Stimulated activated CD4-positive, alpha-beta T cell treated with anti-CD3 and anti-CD28 coated beads, Interleukin-2, amount 100 ng/mL, for 24 hours (primary cell): Measurements from ENCODE around the gene ALOX12.
A peak's percentile ranks its signal among the peaks of the same experiment; 100 is the strongest.

Source experiments
- DNase-seq, 2 donors: peaks; one replicate each; pipeline ENCODE4 v3.0.0-alpha.2; 2020

Gene ALOX12

GRCh38 chr17:7002288-7003047 is 6.6 kb downstream of the ALOX12 start:
- DNase-seq, result no peak

DNA sequence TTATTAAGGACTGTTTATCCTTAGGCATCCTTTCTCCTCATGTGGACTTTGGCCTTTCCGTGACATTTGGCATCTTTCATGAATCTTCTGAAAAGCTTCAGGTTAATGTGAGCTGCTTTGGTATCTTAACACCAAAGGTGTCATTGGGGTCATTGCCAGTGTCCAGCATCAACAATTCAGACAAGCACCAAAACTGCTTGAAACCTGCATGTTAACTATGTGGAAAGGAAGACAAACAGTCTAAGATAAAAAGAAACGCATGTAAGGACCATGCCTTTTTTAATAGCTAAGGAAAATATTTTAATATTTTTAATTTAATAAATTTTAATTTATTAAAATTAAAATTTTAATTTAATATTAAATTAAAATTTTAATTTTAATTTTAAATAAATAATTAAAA is 7.9 kb downstream of the ALOX12 start:
- DNase-seq, result no peak

DNA sequence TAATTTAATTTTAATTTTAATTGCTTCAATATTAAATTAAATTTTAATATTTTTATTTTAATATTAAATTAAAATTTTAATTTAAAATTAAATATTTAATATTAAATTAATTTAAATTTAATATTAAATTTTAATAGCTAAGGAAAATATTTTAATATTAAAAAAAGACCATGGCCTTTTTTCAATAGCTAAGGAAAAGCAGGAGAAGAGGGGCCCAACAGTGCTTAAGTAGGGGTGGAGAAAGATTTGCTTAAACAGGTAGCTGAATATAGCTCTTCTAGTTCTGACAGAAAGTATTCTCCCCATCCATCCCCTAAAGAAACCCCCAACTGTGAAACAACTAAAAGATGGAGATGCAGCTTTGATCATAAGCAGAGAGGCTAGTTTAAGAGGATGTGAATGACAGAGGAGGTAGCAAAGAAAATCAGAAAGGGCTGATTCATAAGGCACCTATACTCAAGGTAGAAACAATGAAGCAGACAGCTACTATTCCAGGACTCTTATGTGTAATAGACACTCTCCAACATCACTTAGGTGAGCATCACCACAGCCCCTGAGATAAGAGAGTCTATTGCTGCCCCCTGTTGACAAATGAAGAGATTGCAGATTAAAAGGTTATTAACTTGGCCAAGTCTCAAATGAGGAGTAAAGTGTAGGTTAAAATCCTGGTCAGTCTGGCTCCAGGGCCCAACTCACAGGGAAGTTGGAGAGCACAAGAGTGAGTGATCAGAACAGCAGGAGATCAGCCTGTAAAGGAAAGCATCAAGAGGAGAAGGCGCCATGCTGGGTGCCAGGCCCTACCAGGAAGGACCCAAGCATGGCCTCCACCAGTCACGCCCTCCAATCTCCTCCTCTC is 8.8 kb downstream of the ALOX12 start:
- DNase-seq, result no peak

DNA sequence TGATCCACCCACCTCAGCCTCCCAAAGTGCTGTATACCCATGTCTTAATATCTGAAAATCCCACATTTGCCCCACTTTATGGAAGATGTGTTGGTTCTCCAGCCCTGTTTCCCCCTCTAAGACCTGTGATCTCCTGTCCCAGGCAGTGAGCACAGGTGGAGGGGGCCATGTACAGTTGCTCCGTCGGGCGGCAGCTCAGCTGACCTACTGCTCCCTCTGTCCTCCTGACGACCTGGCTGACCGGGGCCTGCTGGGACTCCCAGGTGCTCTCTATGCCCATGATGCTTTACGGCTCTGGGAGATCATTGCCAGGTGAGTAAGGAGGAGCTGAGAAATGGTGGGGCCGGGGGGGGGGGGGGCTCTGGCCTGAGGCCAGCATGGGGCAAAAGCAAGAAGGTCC is 9.9 kb downstream of the ALOX12 start:
- no peak for DNase-seq

GRCh38 chr17:7007143-7007542 is 11.3 kb downstream of the ALOX12 start:
- DNase-seq, result no peak

- no peak for DNase-seq
Observed at GRCh38 chr17:7010523-7010922, 14.7 kb downstream of the ALOX12 start.

- no peak for DNase-seq
Observed at GRCh38 chr17:7011415-7011814, 15.6 kb downstream of the ALOX12 start.

GRCh38 chr17:7011942-7012254 is 16.0 kb downstream of the ALOX12 start:
- no peak for DNase-seq

GRCh38 chr17:7014261-7014994 is 18.6 kb downstream of the ALOX12 start:
- DNase-seq, result peak; percentile 97

DNA sequence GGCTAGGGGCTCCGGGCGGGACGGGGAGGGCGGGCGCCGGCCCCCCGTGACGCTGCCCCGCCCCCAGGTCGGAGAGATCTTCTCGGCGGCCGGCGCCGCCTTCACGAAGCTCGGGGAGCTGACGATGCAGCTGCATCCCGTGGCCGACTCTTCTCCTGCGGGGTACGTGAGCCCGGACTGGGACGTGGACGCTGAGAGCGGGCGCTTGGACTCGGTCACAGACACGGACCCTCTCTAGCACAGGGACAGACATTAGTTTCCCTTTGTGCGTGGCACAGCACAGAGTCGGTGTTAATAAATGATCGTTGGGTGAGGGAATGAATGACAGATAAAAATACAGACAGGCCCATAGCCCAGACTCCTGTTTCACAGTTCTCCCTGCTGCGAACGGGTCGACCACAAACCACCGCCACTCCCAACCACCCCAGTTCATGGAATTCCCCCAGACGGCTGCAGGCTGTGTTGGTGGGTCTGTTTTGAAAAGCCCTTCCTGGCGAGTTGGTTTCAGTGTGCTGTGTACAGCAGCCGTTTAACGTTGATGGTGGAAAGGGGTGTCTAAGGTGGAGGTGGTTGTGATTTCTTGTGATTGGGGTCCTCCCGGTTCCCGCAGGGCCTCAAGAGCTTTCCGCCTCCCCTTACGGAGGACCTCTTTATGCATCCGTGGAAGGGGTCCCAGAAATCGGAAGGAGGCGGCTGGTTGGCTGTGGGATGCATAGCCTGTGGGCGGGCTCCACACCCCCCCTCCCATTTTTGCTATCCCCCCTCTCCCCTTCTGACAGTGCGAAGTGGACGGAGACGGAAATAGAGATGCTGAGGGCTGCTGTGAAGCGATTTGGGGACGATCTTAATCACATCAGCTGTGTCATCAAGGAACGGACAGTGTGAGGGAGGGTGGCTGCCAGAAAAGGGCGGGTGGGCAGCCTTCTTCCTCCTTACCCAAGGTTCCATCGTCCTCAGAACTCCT is 19.4 kb downstream of the ALOX12 start:
- peak; percentile 78 to 81 for DNase-seq

DNA sequence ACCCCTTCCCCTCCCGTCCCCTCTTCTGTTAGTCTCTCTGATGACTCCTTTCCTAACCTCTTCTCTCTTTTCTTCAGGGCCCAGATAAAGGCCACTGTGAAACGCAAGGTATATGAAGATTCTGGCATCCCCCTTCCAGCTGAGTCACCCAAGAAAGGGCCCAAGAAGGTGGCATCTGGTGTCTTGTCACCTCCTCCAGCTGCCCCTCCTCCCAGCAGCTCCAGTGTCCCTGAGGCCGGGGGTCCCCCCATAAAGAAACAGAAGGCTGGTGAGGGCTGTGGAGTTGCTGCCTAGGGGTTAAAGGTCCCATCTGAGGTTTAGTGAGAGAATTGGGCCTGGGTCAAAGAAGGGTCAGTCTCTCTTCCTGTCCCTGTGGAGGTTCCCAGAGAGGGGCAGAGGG is 20.6 kb downstream of the ALOX12 start:
- DNase-seq, result no peak

DNA sequence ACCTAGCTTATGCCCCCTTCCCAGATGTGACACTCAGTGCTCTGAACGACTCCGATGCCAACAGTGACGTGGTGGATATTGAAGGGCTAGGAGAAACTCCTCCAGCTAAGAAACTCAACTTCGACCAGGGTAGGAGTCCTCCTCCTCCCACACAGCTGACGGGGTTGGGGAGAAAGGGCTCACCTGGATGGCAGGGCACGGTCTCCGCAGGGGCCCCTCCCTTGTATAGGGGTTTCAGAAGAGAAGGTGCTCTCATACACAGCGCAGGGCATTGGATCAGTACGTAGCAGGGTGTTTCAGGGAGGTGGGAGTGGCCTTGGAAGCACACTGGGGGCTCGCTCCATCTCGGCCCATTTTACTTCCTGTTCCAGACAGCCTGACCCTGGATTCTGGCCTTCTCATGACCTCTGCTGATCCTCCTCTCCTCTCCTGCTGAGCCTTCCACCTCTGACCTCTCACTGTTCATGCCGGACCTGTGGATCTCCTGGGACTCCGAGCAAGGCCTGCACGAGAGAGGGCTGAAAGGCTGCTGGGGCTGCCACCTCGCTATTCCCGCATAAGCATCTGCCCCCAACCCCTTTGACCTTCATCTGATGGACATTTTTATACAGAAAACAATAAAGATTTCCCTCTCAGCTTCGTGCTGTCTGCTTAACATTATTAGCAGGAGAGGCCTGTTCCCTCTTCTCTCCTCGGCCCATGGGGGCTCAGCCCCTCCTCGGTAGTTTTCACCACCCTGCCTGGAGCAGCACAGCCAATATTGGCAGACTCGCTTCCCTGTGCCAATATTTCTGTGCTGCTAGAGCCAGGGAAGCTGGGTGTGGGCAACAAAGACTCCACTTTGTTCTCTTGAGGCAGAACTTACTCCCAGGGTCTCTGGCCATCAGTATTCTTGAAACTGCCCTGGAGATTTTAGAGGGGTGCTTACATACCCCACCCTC is 21.3 kb downstream of the ALOX12 start:
- DNase-seq, result no peak

- no peak for DNase-seq
Observed at GRCh38 chr17:7017827-7018200, 22.0 kb downstream of the ALOX12 start.

DNA sequence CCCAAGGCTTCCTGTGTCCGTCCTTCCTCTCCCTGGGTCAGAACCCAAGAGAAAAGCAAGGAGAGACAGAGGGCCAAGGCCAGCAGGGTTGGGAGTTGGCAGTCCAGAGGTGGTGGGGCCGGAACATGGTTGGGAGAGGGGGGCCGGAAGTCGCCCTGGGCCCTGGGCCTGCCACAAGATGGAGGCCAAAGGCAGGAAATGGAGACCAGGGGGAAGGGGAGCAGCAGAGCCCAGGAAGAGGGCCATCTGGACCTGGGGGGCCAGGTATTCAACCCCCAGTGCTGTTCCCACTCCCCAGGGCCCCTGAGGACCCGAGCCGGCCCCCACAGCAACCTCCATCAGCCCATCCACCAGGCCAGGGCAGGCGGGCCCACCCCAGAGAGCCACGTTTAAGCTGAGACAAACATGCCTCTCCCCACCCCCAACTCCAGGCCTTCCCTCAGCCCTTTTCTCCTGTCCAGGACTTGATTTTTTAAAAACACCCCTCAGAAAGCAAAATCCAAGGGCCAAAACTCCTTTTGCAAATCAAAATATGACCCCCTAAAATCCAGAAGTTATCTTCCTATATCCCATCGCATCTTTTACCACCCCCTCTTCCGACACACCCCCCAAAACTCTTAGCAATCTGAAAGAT is 22.6 kb downstream of the ALOX12 start:
- DNase-seq, result no peak

DNA sequence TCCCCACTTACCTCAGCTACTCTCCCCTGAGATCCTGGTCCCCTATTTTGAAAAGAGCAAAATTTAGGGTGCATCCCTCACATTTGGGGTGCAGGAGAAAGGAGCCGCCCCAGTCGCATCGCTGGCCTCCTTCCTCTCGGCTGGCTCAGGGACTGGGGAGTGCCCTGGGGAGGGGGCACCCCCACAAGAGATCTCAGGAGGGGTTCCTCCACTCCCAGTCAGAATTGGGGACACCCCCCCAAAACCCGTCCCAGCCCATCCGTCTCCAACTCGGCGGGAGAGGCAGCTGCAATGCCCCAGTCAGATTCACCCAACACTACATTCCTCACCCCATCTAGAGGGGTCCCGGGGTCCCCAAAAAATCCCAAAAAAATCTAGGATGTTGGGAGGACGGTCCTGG is 23.5 kb downstream of the ALOX12 start:
- no peak for DNase-seq

- no peak for DNase-seq
Observed at GRCh38 chr17:7019839-7020519, 24.1 kb downstream of the ALOX12 start.

DNA sequence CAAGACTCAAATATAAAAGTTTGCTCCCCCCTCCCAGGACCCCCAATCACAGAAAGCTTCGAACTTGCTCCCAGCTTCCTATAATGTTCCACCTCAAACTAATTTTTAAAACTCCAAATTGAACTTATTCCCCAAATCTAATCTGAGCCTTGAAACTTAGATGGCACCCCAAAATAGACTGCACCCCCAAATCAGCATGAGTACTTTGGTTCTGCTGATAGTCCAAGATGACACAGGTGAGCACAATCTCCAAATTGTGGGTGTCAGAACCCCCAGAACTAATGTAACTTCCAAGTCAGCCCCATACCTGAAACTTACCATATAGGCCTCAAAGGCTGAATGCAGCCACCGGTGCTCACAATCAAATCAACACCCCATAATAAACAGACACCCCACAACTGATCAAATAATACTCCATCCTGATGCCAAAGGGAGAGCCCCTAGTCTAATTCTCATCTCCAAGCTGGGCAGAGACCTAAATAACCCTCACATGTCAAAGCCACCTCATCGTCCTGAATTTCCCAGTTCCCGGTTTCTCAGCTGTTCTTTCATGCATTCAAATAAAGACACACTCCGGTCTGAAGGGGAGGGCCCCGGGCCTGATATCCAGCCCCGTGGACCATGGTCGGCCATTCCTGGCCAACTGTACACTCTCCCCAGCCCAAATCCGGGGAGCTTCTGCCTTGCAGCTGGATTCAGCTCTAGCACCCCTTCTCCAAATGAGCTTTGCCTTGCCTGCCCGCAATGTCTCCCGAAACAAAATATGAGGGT is 25.2 kb downstream of the ALOX12 start:
- DNase-seq, result no peak

GRCh38 chr17:7021993-7022778 is 26.3 kb downstream of the ALOX12 start:
- peak; percentile 83 to 88 for DNase-seq
